HG03159 (cell line): ENCODE measurements around the gene SLC29A3.

Experiments
- ATAC-seq: cut with Tn5 transposase; IDR thresholded peaks from one replicate; pipeline ENCODE4 v1.9.1; 2021; ENCODE audit warnings: mild to moderate bottlenecking, moderate library complexity; ENCODE audit not compliant: unreplicated experiment

Gene SLC29A3

GRCh38 chr10:71319800-71320392 lies 837 bp downstream of the SLC29A3 start:
- no peak for ATAC-seq

DNA sequence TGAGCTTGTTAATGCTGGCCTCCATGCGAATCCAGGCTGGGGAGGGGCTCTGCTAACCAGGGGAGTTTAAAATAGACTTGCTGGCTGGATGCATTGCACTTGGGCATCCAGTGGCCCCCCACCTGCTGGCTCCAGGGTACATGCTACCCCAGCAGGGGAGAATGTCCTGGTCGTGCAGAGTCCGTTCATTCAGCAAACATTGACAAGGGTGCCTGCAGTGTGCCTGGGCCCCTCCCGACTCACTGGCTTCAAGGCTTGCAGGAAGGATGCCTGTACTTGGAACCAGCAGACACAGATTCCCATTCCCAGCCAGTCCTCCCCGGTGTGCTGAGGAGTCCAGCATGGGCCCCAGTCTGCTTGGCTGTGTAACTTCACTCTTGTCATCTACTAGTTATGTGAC lies 1.5 kb downstream of the SLC29A3 start:
- no peak for ATAC-seq

DNA sequence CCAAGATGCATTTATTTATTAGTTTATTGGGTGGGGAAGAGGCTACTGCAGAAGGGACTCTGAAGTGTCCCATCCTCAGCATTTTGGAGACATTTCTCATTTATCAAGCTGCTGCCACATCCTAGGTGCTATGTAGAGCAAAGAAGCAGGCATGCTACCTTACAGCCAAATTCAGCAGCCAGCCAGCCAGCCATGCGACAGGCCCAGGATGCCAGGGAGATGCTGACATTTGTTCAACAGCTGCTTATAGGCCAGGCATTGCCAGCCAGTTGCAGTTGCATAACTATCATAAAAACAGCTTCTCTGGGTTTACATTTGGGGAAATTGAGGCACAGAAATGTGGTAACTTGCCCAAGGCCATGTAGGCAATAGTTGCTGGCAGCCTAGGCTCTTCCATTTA lies 2.3 kb downstream of the SLC29A3 start:
- no peak for ATAC-seq

DNA sequence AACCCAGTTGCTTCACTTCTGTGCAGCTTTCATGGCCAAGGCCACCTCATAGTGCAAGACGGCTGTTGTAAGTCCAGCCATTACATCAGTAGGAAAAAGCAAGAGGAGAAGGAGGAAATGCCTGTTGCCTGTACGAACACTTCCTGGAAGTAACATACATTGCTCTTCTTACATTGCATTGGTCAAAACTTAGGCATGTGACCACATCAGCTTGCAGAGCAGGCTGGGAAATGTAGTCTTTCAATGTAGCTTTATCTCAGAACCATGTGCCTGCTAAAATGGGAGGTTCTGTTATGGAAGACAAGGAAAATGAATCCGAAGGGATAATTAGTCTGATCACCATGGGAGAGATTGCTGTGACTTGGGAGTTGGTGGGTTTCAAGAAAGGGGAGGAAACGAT lies 4.3 kb downstream of the SLC29A3 start:
- ATAC-seq: no peak

- no peak for ATAC-seq
Measured at GRCh38 chr10:71324743-71325142, 5.7 kb downstream of the SLC29A3 start.

- no peak for ATAC-seq
Measured at GRCh38 chr10:71325267-71325666, 6.2 kb downstream of the SLC29A3 start.

DNA sequence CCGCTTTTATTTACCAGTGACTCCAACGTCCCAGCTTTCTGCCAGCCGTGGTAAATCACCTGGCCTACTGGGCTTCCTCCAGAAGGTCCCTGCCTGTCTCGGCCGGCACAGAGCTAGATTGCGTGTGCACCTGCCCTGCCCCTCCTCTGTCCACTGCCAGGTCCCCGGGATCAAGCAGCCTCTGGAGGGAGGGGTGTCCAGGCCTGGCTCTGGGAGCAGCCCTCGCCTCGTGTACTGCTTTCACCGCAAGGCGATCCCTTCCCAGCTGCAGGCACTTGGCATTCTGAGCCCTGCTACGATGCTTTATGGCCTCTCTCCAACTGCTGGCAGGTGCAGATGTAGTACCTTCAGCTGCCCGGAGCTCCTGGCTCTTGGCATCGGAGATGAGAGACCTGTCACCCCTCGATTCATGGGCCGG lies 7.4 kb downstream of the SLC29A3 start:
- no peak for ATAC-seq

GRCh38 chr10:71330789-71331404 lies 11.8 kb downstream of the SLC29A3 start:
- no peak for ATAC-seq

DNA sequence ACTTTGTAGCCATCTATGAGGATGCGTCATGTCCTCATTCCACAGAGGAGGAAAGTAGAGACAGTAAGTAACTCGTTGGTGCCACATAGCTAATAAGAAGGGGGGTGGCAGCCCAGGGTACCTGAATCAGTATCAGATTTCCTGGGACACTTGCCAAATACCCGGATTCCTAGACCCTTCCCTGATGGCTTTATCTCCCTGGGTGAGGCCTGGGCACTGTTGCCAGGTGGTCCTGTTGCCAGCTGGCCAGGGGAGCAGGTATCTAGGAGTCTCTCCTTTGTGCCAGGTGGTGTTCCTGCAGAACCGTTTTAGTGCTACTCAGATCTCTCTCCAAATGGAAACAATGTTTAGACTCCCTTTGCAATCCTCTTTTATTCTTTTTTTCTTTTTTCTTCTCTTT lies 12.7 kb downstream of the SLC29A3 start:
- no peak for ATAC-seq

- ATAC-seq: no peak
Measured at GRCh38 chr10:71332466-71332865, 13.4 kb downstream of the SLC29A3 start.

- no peak for ATAC-seq
Measured at GRCh38 chr10:71333129-71333887, 14.2 kb downstream of the SLC29A3 start.

GRCh38 chr10:71334221-71334791 lies 15.2 kb downstream of the SLC29A3 start:
- ATAC-seq: no peak

DNA sequence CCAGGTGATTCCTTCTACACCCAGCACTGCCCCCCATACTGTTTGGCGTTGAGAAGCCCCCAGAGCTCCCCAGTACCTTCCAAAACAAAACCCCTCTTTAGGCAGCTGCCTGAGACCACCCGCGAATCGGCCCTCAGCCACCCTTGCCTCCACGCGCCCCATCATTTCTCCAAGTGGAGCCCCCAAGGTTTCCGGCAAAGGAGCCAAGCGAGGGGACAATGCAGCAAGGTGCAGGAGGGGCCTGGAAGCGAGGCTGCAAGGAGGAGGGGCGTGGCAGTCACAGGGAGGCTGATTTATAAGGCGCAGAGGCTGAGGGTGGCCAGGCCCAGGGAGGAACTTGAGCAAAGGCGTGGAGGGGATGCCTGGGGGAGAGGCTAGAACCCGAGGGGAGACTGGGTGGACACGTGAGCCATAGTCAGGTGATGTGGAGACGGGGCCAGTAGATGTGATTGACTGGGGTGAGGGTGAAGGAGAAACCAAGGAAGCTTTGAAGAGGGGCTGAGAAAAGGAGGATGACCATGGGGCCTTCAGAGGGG lies 16.2 kb downstream of the SLC29A3 start:
- no peak for ATAC-seq

DNA sequence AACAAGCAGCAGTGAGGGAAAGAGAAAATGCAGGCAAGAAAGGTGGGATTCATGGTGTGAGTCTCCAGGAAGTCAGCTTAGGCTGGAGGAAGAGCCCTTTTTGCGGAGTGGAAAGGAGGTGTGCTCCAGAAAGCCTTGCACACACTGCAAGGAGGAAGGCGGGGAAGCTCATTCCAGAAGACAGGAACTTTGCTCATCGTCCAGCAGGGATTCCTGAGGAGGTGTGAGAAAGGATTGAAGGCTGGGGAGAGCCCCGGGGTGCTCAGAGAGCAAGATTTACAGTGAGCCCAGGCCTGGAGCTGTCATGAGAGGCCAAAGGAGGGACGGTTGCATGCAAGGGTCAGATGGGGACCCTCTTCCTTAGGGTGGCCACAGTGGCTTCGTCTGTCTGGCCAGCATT lies 17.6 kb downstream of the SLC29A3 start:
- no peak for ATAC-seq

DNA sequence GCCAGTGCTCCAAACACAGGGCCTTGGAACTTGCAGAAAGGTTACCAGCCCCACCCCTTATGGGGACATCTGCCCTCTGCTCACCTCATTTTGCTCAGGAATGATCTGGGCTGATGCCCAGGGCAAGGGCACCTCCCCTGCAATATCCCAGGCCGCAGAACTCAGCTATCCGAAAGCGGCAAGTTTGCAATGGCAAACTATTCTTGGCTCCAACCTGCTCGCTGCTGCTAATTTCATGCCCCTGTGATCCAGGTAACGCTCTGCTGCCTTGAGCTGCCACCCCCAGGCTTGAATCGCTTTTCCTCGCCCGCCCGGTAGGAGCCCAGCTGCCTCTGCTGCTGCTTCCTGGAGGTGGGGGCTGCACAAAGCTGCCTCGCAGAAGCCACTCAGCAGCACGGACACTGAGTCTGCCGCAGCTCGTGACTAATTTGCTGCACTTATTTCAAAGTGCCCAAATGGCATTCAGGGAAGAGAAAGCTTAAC lies 18.2 kb downstream of the SLC29A3 start:
- ATAC-seq: no peak

DNA sequence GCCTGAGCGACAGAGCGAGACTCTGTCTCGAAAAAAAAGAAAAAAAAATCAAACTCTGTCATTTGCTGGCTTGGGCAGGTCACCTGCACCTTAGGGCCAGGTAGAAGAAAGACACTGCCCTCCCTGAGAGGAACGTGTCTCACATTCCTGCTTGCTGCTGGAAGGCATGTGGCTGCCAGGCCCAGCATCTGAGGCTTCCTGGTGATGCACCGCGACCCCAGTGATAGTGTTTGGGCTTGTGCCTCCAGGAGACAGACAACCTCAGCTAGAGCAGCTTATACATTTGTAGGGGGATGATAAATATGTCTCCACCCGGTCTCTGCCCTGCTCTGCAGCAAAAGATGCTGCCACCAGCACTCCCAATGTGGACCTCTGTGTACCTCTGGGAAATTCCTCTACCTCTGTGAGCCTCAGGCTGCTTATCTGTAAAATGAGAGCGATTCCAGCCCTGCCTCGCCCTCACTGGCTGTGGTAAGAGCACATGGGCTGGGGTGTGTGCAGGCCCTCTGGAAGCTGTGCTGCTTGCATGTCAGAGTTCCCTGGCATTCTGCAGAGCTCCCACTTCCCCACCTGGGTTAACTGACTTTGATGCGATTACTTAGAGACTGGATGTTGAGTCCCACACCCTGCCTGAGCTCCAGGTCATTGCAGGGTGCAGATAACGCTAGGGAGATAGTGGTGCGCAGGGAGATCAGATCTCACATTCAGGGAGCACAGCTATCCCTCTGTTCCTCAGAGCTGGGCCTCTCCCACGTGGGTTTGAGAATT lies 19.9 kb downstream of the SLC29A3 start:
- no peak for ATAC-seq

DNA sequence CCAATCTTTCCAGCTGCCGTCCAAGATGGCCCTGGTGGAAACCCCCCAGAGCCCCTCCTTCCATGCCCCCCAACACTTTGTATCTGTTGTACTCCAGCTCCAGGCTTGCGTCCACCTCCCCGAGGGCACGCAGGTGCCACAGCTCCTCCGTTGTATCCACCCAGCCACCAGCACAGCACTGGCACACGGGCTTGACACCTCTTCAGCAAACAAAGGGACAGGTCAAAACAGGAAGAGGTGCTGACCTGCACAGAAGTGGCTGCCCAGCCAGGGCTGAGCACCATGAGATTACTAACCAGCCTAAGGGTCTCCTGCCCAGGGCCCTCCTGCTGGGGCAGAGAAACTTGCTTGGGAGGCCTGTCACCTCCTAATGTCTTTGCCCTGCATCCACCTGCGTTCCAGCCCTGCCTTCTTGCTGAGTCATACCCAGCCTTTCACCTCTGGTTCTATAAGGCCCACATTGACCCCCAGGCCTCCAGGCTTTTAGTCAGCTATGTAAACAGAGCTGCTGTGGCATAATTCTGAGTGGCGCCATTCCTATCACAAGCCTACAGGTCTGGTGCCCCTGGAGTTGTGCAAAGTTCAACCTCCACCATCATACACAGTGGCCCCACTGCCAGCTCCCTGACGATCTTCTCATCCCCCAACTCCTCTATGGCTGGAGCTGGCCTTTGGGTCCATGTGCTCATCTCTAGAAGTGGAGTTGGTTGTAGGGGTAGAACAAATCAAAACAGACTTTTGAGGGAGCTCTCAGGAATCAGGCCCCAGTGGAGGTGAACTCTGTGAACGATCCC lies 20.9 kb downstream of the SLC29A3 start:
- ATAC-seq: no peak

DNA sequence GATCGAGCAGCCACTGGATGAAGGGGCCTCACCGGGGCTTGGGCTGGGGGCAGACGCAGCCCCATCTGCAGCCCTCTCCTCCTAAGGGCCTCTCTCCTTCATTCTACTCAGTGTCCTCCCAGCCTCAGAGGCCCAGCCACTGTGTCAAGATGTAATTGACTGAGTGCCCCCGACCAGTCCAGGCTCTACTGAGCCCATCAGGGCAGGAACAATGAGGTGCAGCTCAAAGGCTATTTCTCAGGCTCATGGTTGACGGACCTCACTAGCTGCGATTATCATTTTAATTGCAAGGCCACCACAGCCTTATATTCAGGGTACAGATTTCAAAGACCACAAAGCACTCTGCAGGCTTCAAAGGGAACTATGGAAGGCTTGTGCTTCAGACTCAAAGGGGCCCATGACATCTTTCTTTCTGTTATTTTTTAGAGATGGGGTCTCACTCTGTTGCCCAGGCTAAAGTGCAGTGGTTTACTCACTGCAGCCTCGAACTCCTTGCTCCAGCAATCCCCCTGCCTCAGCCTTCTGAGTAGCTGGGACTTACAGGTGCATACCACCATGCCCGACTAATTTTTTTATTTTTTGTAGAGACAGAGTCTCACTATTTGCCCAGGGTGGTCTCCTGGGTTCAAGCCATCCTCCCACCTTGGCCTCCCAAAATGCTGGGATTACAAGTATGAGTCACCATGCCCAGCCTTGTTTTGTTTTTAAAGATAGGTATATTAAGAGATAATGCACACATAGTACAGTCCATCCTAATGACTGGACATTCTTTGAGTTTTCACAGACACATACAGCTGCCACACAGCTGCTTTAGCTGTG lies 23.7 kb downstream of the SLC29A3 start:
- ATAC-seq: no peak

GRCh38 chr10:71343392-71343773 lies 24.3 kb downstream of the SLC29A3 start:
- ATAC-seq: no peak
